HL-60/S4 treated with phorbol 12-myristate 13-acetate at 8.2 ng/mL for 4 days and 3 days (cell line): ENCODE data around the gene MRPL46.

Source experiments
- in situ Hi-C: fragments of 300-500 bp; cut with MboI; formaldehyde crosslinking; loops from 2 replicates; pipeline ENCODE4 v1.15.0; 2022; ENCODE audit warnings: low sequenced_read_pairs

MRPL46 gene

GRCh38 chr15:88467073-88467934, at the start of gene MRPL46, which contains the start of gene MRPS11:
TSS of gene MRPL46 (minus strand) at chr15:88467388. CDS start at chr15:88467377, 11 bp downstream.
TSS of gene MRPS11 (plus strand) at chr15:88467708. CDS start at chr15:88467718, 10 bp downstream.
- in situ Hi-C loops, result no loop called here

GRCh38 chr15:88513195-88513594, 46.0 kb upstream of the MRPL46 start:
- in situ Hi-C loops, result no loop called here

DNA sequence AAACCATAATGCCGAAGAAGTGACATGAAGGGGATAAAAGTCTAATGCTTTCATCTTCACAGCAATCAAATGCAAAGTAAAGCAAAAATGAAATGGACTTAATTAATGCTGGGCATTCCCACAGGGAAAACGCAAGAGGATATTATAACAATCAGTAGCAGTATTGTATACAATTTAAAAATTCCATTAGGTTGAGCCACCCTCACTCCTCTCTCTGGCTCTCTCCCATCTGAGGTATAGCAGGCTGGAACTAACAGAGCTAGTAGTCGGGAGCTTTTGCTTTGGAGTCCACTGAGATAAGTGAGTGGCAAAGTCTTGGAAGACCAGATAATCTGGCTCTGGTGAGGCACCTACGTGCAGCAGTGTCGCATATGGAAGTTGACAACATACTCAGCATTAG, 45.4 kb upstream of the MRPL46 start:
- in situ Hi-C loops, result no loop called here

DNA sequence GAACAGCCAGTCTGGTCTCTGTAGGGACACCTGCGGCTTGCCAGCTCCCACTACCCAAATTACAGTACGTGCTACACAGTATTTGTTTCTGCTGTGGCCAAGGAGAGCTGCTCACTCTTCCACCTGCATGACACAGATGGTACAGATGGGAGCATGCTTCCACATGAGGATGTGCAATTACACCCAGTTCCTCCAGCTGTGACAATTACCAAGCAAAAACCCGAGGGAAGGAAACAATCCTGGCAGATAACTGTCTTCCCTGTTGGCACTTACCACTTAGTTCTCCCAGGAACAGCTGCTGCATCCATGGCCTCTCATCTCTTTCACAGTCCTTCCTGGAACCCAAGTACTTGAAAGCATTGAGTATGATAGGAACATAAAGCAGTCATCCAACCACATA, 44.9 kb upstream of the MRPL46 start:
- in situ Hi-C loops, result no loop called here

DNA sequence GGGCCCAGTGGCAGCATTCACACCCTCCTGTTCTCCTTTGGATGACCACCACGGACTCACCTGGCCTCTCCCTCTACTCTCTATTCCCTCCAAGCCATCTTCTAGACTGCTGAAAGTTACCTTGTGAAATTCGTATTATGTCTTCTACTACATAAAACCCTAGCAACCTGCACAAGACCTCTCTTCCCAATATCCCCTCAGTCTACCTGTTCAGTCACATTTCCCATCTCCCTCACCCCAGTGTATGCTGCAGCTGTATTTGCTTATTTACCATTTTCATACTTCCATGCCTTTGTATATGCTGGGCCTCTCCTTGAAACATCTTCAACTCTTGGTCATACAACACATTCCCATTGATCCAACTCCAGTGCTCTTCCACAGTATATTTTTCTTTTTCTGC, 44.0 kb upstream of the MRPL46 start:
- in situ Hi-C loops, result no loop called here

- in situ Hi-C loops, result no loop called here
Observed at GRCh38 chr15:88509964-88510363, 42.8 kb upstream of the MRPL46 start.

DNA sequence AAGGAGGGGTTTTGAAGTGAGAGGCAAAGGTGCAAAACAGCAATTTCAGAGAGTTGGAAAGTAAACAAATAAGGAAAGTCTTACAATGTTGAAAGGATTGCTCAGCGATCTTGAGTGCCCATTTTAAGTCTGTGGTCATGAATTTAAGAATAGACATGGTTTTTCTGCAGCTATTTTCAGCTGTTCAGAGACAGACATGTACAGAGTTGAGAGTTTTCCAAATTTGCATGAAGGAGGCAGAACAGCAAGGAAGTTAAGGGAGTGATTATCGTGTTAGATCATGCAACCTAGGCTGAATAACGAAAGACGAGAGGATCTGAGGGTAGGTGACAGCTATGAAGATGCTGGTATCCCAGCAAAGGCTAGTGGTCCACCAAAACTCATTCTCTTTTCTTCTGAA, 42.1 kb upstream of the MRPL46 start:
- in situ Hi-C loops, result no loop called here

- in situ Hi-C loops, result no loop called here
Observed at GRCh38 chr15:88506628-88507027, 39.4 kb upstream of the MRPL46 start.

GRCh38 chr15:88505721-88506120, 38.5 kb upstream of the MRPL46 start:
- in situ Hi-C loops, result no loop called here

DNA sequence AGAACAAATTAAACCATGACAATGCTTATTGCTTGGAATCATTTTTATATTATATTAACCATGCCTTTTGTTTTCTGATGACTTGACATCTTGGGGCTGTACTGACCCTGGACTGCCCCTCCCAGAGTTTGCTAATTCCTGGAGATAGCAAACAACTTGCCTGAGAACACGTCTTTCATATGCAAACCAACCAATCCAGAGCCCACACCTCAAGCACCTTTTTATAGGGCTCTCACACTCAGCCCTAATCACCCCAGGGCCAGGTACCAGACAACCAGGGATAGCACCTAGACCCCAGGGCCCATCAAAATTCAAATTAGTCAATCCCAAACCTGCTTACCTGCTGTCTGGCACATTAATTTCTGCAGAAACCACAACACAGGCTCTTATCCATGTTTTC, 37.3 kb upstream of the MRPL46 start:
- in situ Hi-C loops, result no loop called here

DNA sequence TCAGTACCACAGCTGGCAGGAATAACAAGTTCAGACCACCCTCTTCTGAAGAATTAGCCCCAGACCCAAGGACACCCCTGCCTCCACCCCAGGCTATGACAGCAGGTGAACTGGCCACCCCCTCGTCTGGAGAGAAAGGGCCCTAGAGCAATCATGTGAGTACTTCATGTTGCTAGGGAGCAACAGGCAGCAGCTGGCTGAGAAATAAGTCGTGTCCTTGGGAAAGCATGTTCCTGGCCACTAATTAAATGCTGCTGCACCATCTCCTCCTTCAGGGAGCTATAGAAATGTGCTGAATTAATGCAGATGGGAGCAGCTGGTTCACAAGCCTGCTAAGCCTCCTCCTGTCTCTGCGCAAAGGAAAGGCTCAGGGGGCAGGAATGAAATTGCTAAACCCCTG, 31.8 kb upstream of the MRPL46 start:
- in situ Hi-C loops, result no loop called here

DNA sequence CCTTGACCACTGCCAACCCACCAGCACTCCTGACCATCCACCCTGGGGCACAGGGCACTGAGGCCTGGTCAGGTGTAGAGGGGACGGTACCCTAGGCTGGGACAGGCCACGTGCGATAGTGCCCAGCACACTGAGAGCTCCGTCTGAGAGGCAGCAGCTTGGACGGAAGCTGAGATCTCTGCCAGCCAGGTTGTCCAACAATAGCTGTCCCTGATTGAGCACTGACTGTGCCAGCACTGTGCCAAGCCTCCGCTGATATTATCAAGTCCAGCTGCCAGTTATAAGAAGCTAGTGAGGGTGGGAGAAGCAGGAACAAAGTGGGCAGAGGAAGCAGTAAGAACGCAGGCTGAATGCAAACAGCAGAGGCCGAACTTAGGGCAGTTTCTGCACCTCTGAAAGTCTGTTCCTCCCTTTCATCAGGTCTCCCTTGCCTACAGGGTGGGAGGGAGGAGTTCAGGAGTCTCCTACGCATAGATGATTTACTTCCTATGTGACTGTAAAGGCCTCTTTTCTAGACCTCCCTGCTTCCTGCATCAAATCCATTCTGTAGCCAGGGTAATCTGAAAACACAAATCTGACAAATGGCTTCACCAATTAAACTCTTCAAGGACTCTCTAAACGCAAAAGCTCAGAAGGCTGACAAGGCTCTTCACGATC, 30.0 kb upstream of the MRPL46 start:
- in situ Hi-C loops, result no loop called here

- in situ Hi-C loops, result no loop called here
Observed at GRCh38 chr15:88493844-88494243, 26.7 kb upstream of the MRPL46 start.

DNA sequence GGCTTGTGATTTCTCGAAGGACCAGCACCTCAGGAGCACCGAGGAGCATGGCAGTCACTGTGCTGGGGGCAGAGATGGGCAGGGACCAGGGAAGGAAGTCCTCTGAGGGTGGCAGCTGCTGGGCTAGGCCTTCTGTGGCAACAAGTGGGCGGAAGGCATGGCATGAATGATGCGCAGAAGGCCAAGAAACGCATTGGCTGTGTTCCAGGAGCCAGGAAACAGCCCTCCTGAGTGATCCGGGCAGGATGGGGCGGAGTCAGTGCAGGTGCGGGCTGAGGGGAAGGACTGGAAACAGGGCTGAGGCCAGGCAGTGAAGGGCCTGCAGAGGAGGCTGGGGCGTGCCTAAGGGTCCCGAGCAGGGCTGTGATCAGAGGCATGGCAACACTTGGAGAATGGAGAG, 24.0 kb upstream of the MRPL46 start:
- in situ Hi-C loops, result no loop called here

DNA sequence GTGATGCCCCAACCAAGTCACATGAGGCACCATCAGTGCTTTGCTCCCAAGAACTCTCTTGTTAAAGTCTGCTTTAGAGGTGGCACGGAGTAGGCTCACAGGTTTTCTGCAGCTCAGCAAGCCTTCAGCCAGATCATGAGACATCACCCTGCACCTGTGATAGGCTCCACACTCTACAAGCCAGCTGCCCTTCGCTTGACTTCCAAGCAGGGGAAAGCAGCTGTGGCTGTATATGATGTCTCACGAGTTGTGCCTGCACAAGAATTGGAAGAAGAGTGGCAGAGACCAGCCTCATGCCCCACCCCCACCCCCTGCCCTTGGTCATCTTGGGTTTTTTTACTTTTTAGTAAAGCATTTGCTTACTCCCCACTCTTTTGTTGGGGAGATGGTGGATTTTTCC, 22.8 kb upstream of the MRPL46 start:
- in situ Hi-C loops, result no loop called here

DNA sequence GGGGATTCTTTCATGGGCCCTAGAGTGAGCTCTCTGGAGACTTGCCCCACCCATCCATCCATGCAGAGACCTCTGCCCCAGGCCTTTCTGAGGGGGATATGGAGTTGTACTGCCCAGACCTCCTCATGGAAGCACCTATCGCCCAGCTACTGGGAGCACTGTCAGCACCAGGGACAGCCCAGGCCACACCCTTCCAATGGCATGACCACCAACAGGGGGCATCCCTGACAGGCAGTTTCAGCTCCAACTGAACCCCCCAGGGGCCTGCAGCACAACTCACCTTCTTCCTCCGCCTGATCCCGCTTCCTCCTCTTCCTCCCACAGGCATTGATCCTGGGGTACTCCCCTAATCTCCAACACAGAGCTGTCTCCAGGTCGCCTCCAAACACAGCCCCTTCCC, 22.1 kb upstream of the MRPL46 start:
- in situ Hi-C loops, result no loop called here

- in situ Hi-C loops, result no loop called here
Observed at GRCh38 chr15:88487796-88488523, 20.8 kb upstream of the MRPL46 start.

- in situ Hi-C loops, result no loop called here
Observed at GRCh38 chr15:88487178-88487795, 20.1 kb upstream of the MRPL46 start.

DNA sequence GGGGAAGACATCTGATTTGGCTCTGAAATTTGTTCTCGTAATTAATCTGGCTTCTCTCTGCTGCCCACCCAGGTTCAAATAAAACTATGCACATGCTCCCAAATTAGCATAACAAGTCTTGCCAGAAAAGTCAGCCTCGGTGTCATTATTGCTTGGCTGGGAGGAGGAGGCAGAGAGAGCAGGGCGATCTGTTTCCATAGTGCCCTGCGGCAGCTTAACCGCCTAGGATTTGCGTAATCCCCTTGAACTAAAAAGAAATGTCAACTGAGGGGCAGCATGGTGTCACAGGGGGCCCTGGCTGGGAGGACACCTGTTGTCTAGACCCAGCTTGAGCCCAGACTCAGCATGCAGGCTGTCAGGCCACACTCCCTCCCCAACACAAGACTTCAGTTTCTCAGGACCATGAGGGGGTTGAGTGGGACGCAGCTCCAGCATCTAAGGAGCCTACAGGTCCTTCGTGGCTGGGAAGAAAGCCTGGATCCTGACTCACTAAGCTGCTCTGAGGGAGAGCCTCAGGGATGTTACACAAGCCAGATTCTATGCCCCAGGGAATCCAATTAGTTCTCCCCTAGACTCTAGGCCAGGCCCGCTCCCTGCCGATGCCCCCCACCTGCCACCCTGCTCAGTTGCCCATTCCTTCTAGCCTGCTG, 17.6 kb upstream of the MRPL46 start:
- in situ Hi-C loops, result no loop called here

DNA sequence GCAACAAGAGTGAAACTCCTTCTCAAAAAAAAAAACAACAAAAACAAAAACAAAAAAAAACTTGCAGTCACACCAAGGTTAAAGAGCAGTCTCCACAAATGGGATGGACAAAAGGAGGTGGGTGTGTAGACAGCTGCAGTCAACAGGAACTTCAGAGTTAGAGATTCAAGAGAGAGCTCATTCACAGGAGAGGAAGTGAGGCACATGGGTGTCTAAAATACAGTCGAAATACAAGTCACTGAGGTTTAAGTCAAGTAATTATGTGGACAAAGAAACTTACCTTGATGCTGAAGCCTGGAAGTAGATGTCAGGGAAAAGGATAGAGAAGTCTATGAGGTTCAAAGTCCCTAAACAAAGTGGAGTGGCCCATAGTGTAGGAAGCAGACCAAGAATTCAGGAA, 15.1 kb upstream of the MRPL46 start:
- in situ Hi-C loops, result no loop called here

DNA sequence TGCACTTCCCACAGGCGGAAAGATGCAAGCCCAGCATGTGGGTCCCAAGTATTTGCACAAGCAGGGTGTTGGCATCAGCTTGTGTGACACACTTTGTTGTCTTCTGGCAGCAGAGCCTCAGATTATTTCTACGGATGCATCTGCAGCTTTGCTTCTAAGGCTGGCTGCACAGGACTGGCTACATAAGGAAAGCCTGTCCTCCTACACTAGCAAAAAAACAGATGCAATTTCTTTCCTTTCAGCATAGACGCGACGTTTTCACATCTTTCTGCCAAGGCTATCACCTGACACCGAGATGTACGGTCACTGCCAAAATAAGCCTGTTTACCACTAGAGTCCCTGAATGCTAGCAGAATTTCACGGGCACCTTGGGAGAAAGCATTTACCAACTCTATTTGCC, 13.8 kb upstream of the MRPL46 start:
- in situ Hi-C loops, result no loop called here
